Cardiac fibroblast (primary cell): ENCODE results near the gene SFXN5.

Experiments used
- DNase-seq, 2 donors: peaks; one replicate each; pipeline versions ENCODE4 v3.0.0 to v3.0.0-alpha.2; 2010; ENCODE audit warnings: low read depth in 2 of 2
- H3K4me3 ChIP-seq, 2 donors: replicated peaks in 1 of 2; 1 replicate in 1 of 2; 2 replicates in 1 of 2; pipeline ENCODE4 v1.5.1; 2011; ENCODE audit warnings: low read depth in 2 of 2, low read length in 2 of 2, mild to moderate bottlenecking in 2 of 2, moderate library complexity in 1 of 2
- CTCF ChIP-seq: IDR thresholded peaks from one replicate; pipeline ENCODE4 v1.5.1; 2011; ENCODE audit warnings: low read depth, mild to moderate bottlenecking, low read length, inconsistent platforms

The SFXN5 gene

GRCh38 chr2:73112026-73112912 is 40.8 kb upstream of the SFXN5 start:
- H3K4me3 ChIP-seq = peak overlapping the region; percentile 67 to 82
- DNase-seq = peak; percentile 38 to 57
- no peak for TF ChIP-seq CTCF

GRCh38 chr2:73111073-73112025 is 39.8 kb upstream of the SFXN5 start:
- TF ChIP-seq CTCF = no peak
- peak; percentile 35 to 61 for DNase-seq
- H3K4me3 ChIP-seq = peak overlapping the region; percentile 67 to 82

GRCh38 chr2:73110168-73111072 is 38.9 kb upstream of the SFXN5 start:
- peak overlapping the region; percentile 67 to 82 for H3K4me3 ChIP-seq
- peak in 1 of 2 donors; percentile 48 for DNase-seq
- TF ChIP-seq CTCF = no peak

- H3K4me3 ChIP-seq = no peak overlapping the region
- TF ChIP-seq CTCF = no peak
Measured at GRCh38 chr2:73109431-73110167, 38.1 kb upstream of the SFXN5 start.

GRCh38 chr2:73107211-73107926 is 35.9 kb upstream of the SFXN5 start:
- peak in 1 of 2 donors; percentile 28 for DNase-seq
- no peak for TF ChIP-seq CTCF
- no peak overlapping the region for H3K4me3 ChIP-seq

More at GRCh38 chr2:73109431-73110167, 38.1 kb upstream of the SFXN5 start:
- no peak for DNase-seq
